IPS DF 19.7 (cell line): Measurements from ENCODE around the gene STX8.
"Not testable (repeated sequence)": the region's sequence is repeated elsewhere in the genome, so short reads cannot be mapped to it uniquely, and the experiment has no call there.

Source experiments
- DNase-seq: peaks from one replicate; pipeline ENCODE4 v3.0.0-alpha.2; 2013; ENCODE audit warnings: low read depth, low spot score

STX8 gene

GRCh38 chr17:9343516-9343915 is 232.1 kb downstream of the STX8 start:
- peak; percentile 28 for DNase-seq

GRCh38 chr17:9342225-9342624 is 233.4 kb downstream of the STX8 start:
- no peak for DNase-seq

- DNase-seq = no peak
These were observed 235.7 kb downstream of the STX8 start for GRCh38 chr17:9339958-9340357.

GRCh38 chr17:9339482-9339881 is 236.1 kb downstream of the STX8 start:
- not testable (repeated sequence) for DNase-seq

GRCh38 chr17:9336817-9337216 is 238.8 kb downstream of the STX8 start:
- no peak for DNase-seq

GRCh38 chr17:9334536-9335446 is 240.8 kb downstream of the STX8 start:
- no peak for DNase-seq

GRCh38 chr17:9332132-9332494 is 243.5 kb downstream of the STX8 start:
- no peak for DNase-seq

GRCh38 chr17:9331279-9332131 is 244.1 kb downstream of the STX8 start:
- DNase-seq = no peak

GRCh38 chr17:9330611-9331271 is 244.9 kb downstream of the STX8 start:
- no peak for DNase-seq

- DNase-seq = no peak
These were observed 245.5 kb downstream of the STX8 start for GRCh38 chr17:9330141-9330540.

- DNase-seq = no peak
These were observed 246.2 kb downstream of the STX8 start for GRCh38 chr17:9329251-9329921.

- DNase-seq = no peak
These were observed 250.8 kb downstream of the STX8 start for GRCh38 chr17:9324864-9325263.

- no peak for DNase-seq
These were observed 253.3 kb downstream of the STX8 start for GRCh38 chr17:9322326-9322725.

- DNase-seq = no peak
These were observed 253.7 kb downstream of the STX8 start for GRCh38 chr17:9321890-9322289.

GRCh38 chr17:9315360-9315759 is 260.3 kb downstream of the STX8 start:
- no peak for DNase-seq

GRCh38 chr17:9313346-9313745 is 262.3 kb downstream of the STX8 start:
- no peak for DNase-seq

GRCh38 chr17:9309216-9309615 is 266.4 kb downstream of the STX8 start:
- DNase-seq = no peak

- no peak for DNase-seq
These were observed 267.6 kb downstream of the STX8 start for GRCh38 chr17:9308069-9308468.

GRCh38 chr17:9307313-9307998 is 268.2 kb downstream of the STX8 start:
- DNase-seq = no peak

- DNase-seq = no peak
These were observed 269.5 kb downstream of the STX8 start for GRCh38 chr17:9306086-9306485.

- no peak for DNase-seq
These were observed 275.9 kb downstream of the STX8 start for GRCh38 chr17:9299695-9300094.
